ENCODE data around the gene MAB21L4.

MAB21L4 gene

DNA sequence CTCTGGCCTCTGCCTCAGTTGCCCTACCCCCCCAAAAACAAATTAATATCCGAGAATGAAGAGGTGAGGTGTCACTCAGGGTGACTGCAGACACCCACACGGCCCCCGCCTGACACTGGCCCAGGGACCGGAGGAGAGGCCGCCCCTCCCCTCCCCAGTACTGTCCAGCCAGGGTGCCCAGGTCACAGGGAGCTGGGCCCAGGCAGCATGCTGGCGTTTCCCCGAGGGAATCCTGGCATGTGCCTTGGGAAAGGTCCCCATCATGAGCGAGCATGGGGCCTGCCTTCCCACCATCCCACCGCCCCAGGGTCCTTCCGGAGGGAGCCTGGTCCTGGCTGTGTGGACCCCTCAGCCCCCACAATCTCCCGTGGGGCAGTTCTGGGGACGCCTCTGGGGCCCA is 3.0 kb downstream of the MAB21L4 start:
- Histone ChIP-seq H3K14ac (ENCODE audit: low read length in 2 of 2) (no peak overlapping the region), H3K36me3 (ENCODE audit: control insufficient read depth in 1 of 2, insufficient read depth in 2 of 2, low read depth in 1 of 2, low read length in 2 of 2) (no peaks in the 10 kb centered on the region), H3K4me1 (ENCODE audit: control insufficient read depth, insufficient read depth, low read depth, low read length) (peaks cover 17% of the 10 kb centered on the region), H3K79me1 (replicated peaks; ENCODE audit: low read length, poor library complexity, severe bottlenecking) (no peaks in the 10 kb centered on the region), H3K18ac (ENCODE audit: low read depth in 1 of 2, low read length in 2 of 2) (no peak overlapping the region), H2BK120ac (ENCODE audit: low read depth, low read length) (no peak overlapping the region), H3K23ac (ENCODE audit: low read length in 2 of 2) (no peak overlapping the region), H3K4me2 (ENCODE audit: low read length, poor library complexity, severe bottlenecking) (no peak overlapping the region), H3K4me3 (ENCODE audit: insufficient read depth in 1 of 2, low read depth in 1 of 2, low read length in 2 of 2) (no peak overlapping the region), H2AK5ac (ENCODE audit: low read length, severe bottlenecking) (no peak overlapping the region), H2BK15ac (ENCODE audit: low read depth, poor library complexity, severe bottlenecking) (no peak overlapping the region), H3K9me3 (ENCODE audit: control insufficient read depth, low read length) (no peaks in the 10 kb centered on the region), H3K4ac (ENCODE audit: low read depth in 1 of 2, low read length in 2 of 2) (no peak overlapping the region), H2AFZ (ENCODE audit: low read depth, low read length) (no peak overlapping the region), H4K91ac (ENCODE audit: low read length) (no peak overlapping the region), H3K27ac (ENCODE audit: low read length, poor library complexity, severe bottlenecking) (no peak overlapping the region), H4K8ac (ENCODE audit: low read length) (no peak overlapping the region), H3K9ac (ENCODE audit: low read length) (no peak overlapping the region), H2BK12ac (ENCODE audit: low read length in 2 of 2) (no peak overlapping the region), H3K27me3 (ENCODE audit: control insufficient read depth in 1 of 2, insufficient read depth in 1 of 2, low read length in 2 of 2) (peaks cover 0 to 13% of the 10 kb centered on the region in 2 experiments), H2BK5ac (ENCODE audit: low read depth, low read length, poor library complexity, severe bottlenecking) (no peak overlapping the region)
- WGBS = 78% methylated on average over 12 of the region's 12 CpGs
- no peak for DNase-seq

DNA sequence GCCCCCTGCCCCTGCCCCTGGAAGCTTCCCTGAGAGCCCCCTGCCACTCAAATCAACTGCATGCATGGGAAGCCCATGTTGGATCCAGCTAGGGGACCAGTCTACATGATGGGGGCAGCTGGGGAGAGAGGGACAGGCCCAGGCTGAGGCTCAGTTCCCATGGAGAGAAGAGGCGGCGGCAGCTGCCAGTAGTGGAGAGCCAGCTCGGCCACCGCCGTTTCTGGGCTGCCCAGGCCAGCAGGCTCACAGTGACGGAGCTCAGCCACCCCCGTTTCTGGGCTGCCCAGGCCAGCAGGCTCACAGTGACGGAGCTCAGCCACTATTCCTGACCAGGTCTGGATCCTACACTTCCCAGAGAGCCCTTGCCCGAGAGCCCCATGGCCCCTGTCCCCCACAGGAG is 3.6 kb downstream of the MAB21L4 start:
- Histone ChIP-seq H4K8ac (ENCODE audit: low read length) (no peak overlapping the region), H2AK5ac (ENCODE audit: low read length, severe bottlenecking) (no peak overlapping the region), H4K91ac (ENCODE audit: low read length) (no peak overlapping the region), H2BK120ac (ENCODE audit: low read depth, low read length) (no peak overlapping the region), H3K18ac (ENCODE audit: low read depth in 1 of 2, low read length in 2 of 2) (no peak overlapping the region), H3K14ac (ENCODE audit: low read length in 2 of 2) (no peak overlapping the region), H2BK15ac (ENCODE audit: low read depth, poor library complexity, severe bottlenecking) (no peak overlapping the region), H3K4ac (ENCODE audit: low read depth in 1 of 2, low read length in 2 of 2) (no peak overlapping the region), H3K4me1 (ENCODE audit: control insufficient read depth, insufficient read depth, low read depth, low read length) (peaks cover 16% of the 10 kb centered on the region), H3K9ac (ENCODE audit: low read length) (no peak overlapping the region), H3K36me3 (ENCODE audit: control insufficient read depth in 1 of 2, insufficient read depth in 2 of 2, low read depth in 1 of 2, low read length in 2 of 2) (no peaks in the 10 kb centered on the region), H3K79me1 (replicated peaks; ENCODE audit: low read length, poor library complexity, severe bottlenecking) (no peaks in the 10 kb centered on the region), H2BK12ac (ENCODE audit: low read length in 2 of 2) (no peak overlapping the region), H2AFZ (ENCODE audit: low read depth, low read length) (no peak overlapping the region), H2BK5ac (ENCODE audit: low read depth, low read length, poor library complexity, severe bottlenecking) (no peak overlapping the region), H3K9me3 (ENCODE audit: control insufficient read depth, low read length) (no peaks in the 10 kb centered on the region), H3K23ac (ENCODE audit: low read length in 2 of 2) (no peak overlapping the region), H3K27me3 (ENCODE audit: control insufficient read depth in 1 of 2, insufficient read depth in 1 of 2, low read length in 2 of 2) (peaks cover 0 to 13% of the 10 kb centered on the region in 2 experiments), H3K4me2 (ENCODE audit: low read length, poor library complexity, severe bottlenecking) (no peak overlapping the region), H3K4me3 (ENCODE audit: insufficient read depth in 1 of 2, low read depth in 1 of 2, low read length in 2 of 2) (no peak overlapping the region), H3K27ac (ENCODE audit: low read length, poor library complexity, severe bottlenecking) (no peak overlapping the region)
- WGBS = 71% methylated on average over 9 of the region's 9 CpGs
- DNase-seq = no peak

DNA sequence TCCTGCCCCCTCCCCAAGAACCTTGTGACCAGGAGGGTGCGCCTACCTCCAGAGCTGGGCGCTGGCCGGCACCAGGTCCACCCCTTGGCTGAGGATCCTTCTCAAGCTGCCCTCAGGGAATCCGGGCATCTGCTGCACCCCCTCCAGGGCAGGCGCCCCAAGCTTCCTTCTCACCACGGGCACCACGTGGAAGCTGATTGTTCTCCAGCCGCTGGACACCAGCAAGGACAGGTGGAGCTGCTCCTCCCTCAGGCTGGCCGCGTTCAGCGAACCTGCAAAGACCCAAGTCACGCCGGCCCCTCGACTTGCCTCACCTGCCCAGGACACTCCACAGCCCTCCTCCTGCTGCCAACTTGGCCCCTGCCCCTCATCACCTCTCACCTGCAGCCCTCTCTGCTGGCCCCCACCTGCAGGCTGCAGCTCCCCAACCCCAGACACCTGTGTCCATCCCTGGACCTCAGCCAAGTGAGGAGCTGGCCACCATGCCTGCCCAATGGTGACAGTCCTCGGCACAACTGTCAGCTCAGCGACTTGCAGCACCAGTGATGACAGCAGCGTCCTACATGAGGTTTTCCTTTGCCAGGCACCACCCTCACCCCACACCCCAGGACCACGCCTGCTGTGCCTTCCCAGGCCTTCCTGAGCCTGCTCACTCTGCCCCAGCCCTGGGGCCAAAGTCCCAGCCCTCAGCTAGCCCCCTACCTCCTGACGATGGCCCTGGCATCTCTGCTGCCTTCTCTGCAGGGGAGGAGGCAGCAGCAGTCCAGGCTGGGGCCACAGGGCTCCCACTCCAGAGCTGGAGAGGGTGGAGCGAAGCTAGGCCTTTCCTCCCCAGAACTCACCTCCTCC is 4.2 kb downstream of the MAB21L4 start:
- no peak for DNase-seq
- H3K27me3 ChIP-seq (ENCODE audit: control insufficient read depth in 1 of 2, insufficient read depth in 1 of 2, low read length in 2 of 2) = peaks cover 0 to 13% of the 10 kb centered on the region in 2 experiments
- no peak overlapping the region for H3K27ac ChIP-seq (ENCODE audit: low read length, poor library complexity, severe bottlenecking)
- H2AFZ ChIP-seq (ENCODE audit: low read depth, low read length) = no peak overlapping the region
- H2BK120ac ChIP-seq (ENCODE audit: low read depth, low read length) = no peak overlapping the region
- peaks cover 10% of the 10 kb centered on the region for H3K4me1 ChIP-seq (ENCODE audit: control insufficient read depth, insufficient read depth, low read depth, low read length)
- H3K4me3 ChIP-seq (ENCODE audit: insufficient read depth in 1 of 2, low read depth in 1 of 2, low read length in 2 of 2) = no peak overlapping the region
- no peak overlapping the region for H3K4me2 ChIP-seq (ENCODE audit: low read length, poor library complexity, severe bottlenecking)
- H3K18ac ChIP-seq (ENCODE audit: low read depth in 1 of 2, low read length in 2 of 2) = no peak overlapping the region
- no peak overlapping the region for H3K23ac ChIP-seq (ENCODE audit: low read length in 2 of 2)
- no peak overlapping the region for H4K91ac ChIP-seq (ENCODE audit: low read length)
- H4K8ac ChIP-seq (ENCODE audit: low read length) = no peak overlapping the region
- no peak overlapping the region for H3K4ac ChIP-seq (ENCODE audit: low read depth in 1 of 2, low read length in 2 of 2)
- no peak overlapping the region for H2BK5ac ChIP-seq (ENCODE audit: low read depth, low read length, poor library complexity, severe bottlenecking)
- no peaks in the 10 kb centered on the region for H3K9me3 ChIP-seq (ENCODE audit: control insufficient read depth, low read length)
- H2BK15ac ChIP-seq (ENCODE audit: low read depth, poor library complexity, severe bottlenecking) = no peak overlapping the region
- H3K14ac ChIP-seq (ENCODE audit: low read length in 2 of 2) = no peak overlapping the region
- no peak overlapping the region for H3K9ac ChIP-seq (ENCODE audit: low read length)
- no peaks in the 10 kb centered on the region for H3K36me3 ChIP-seq (ENCODE audit: control insufficient read depth in 1 of 2, insufficient read depth in 2 of 2, low read depth in 1 of 2, low read length in 2 of 2)
- no peak overlapping the region for H2BK12ac ChIP-seq (ENCODE audit: low read length in 2 of 2)
- H3K79me1 ChIP-seq (replicated peaks; ENCODE audit: low read length, poor library complexity, severe bottlenecking) = no peaks in the 10 kb centered on the region
- H2AK5ac ChIP-seq (ENCODE audit: low read length, severe bottlenecking) = no peak overlapping the region
- WGBS = 78% methylated on average over 19 of the region's 20 CpGs

DNA sequence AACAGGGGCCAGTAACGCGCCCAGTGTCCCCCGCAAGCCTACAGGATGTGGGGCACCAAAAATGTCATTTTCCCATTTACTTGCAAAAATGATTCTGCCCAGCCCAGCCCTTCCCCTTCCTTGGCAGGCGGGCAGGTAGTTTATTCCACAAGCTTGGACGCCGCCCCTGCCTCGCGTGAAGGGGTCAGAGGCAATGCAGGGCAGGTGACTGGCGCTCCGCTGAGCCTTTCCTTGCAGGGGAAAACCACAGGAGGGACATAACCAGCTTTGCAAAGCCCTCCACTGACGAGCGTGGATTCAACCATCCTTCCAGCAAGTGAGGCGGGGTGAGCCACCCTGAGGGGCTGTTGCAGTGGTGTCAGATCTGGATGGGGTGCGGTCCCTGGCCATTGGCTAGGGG is 5.3 kb downstream of the MAB21L4 start:
- no peak overlapping the region for H3K23ac ChIP-seq (ENCODE audit: low read length in 2 of 2)
- peaks cover 0 to 13% of the 10 kb centered on the region in 2 experiments for H3K27me3 ChIP-seq (ENCODE audit: control insufficient read depth in 1 of 2, insufficient read depth in 1 of 2, low read length in 2 of 2)
- H3K18ac ChIP-seq (ENCODE audit: low read depth in 1 of 2, low read length in 2 of 2) = no peak overlapping the region
- H3K79me1 ChIP-seq (replicated peaks; ENCODE audit: low read length, poor library complexity, severe bottlenecking) = no peaks in the 10 kb centered on the region
- no peak overlapping the region for H3K4me3 ChIP-seq (ENCODE audit: insufficient read depth in 1 of 2, low read depth in 1 of 2, low read length in 2 of 2)
- H3K27ac ChIP-seq (ENCODE audit: low read length, poor library complexity, severe bottlenecking) = no peak overlapping the region
- no peak for DNase-seq
- no peak overlapping the region for H3K14ac ChIP-seq (ENCODE audit: low read length in 2 of 2)
- H3K9ac ChIP-seq (ENCODE audit: low read length) = no peak overlapping the region
- H4K91ac ChIP-seq (ENCODE audit: low read length) = no peak overlapping the region
- H2BK5ac ChIP-seq (ENCODE audit: low read depth, low read length, poor library complexity, severe bottlenecking) = no peak overlapping the region
- H3K4me1 ChIP-seq (ENCODE audit: control insufficient read depth, insufficient read depth, low read depth, low read length) = peaks cover 5% of the 10 kb centered on the region
- H2AK5ac ChIP-seq (ENCODE audit: low read length, severe bottlenecking) = no peak overlapping the region
- H2BK120ac ChIP-seq (ENCODE audit: low read depth, low read length) = no peak overlapping the region
- no peak overlapping the region for H3K4ac ChIP-seq (ENCODE audit: low read depth in 1 of 2, low read length in 2 of 2)
- no peak overlapping the region for H2BK15ac ChIP-seq (ENCODE audit: low read depth, poor library complexity, severe bottlenecking)
- H4K8ac ChIP-seq (ENCODE audit: low read length) = no peak overlapping the region
- H2BK12ac ChIP-seq (ENCODE audit: low read length in 2 of 2) = no peak overlapping the region
- H3K36me3 ChIP-seq (ENCODE audit: control insufficient read depth in 1 of 2, insufficient read depth in 2 of 2, low read depth in 1 of 2, low read length in 2 of 2) = no peaks in the 10 kb centered on the region
- 81% methylated on average over 13 of the region's 14 CpGs for WGBS
- no peak overlapping the region for H2AFZ ChIP-seq (ENCODE audit: low read depth, low read length)
- H3K4me2 ChIP-seq (ENCODE audit: low read length, poor library complexity, severe bottlenecking) = no peak overlapping the region
- H3K9me3 ChIP-seq (ENCODE audit: control insufficient read depth, low read length) = no peaks in the 10 kb centered on the region
